Globus pallidus (tissue), 1 donor: ENCODE results near the gene SCLY.
A peak's percentile ranks its signal among the peaks of the same experiment; 100 is the strongest.
"Not testable (repeated sequence)": the region's sequence is repeated elsewhere in the genome, so short reads cannot be mapped to it uniquely, and the experiment has no call there.

Experiments
- DNase-seq: peaks from one replicate; pipeline ENCODE4 v3.0.0-alpha.2; 2015; ENCODE audit warnings: low spot score

Gene SCLY

GRCh38 chr2:238040918-238041317 is 19.9 kb upstream of the SCLY start:
- no peak for DNase-seq

GRCh38 chr2:238042090-238042489 is 18.7 kb upstream of the SCLY start:
- peak; percentile 30 for DNase-seq

GRCh38 chr2:238042849-238043584 is 17.8 kb upstream of the SCLY start:
- no peak for DNase-seq

- DNase-seq: no peak
Observed at GRCh38 chr2:238043851-238044250, 16.9 kb upstream of the SCLY start.

- DNase-seq: no peak
Observed at GRCh38 chr2:238045575-238045974, 15.2 kb upstream of the SCLY start.

- DNase-seq: no peak
Observed at GRCh38 chr2:238046725-238047270, 14.0 kb upstream of the SCLY start.

GRCh38 chr2:238053191-238053776 is 7.5 kb upstream of the SCLY start:
- no peak for DNase-seq

- DNase-seq: no peak
Observed at GRCh38 chr2:238055841-238056240, 5.0 kb upstream of the SCLY start.

- DNase-seq: not testable (repeated sequence)
Observed at GRCh38 chr2:238057696-238058575, 2.9 kb upstream of the SCLY start.

GRCh38 chr2:238059505-238059904 is 1.3 kb upstream of the SCLY start:
- no peak for DNase-seq

- no peak for DNase-seq
Observed at GRCh38 chr2:238060096-238060541, 682 bp upstream of the SCLY start.

GRCh38 chr2:238061315-238062202 is 758 bp downstream of the SCLY start:
- DNase-seq: peak; percentile 35

- DNase-seq: no peak
Observed at GRCh38 chr2:238063414-238064189, 2.8 kb downstream of the SCLY start.

- DNase-seq: no peak
Observed at GRCh38 chr2:238064376-238064775, 3.6 kb downstream of the SCLY start.

- no peak for DNase-seq
Observed at GRCh38 chr2:238065071-238065846, 4.5 kb downstream of the SCLY start.

GRCh38 chr2:238066218-238066617 is 5.4 kb downstream of the SCLY start:
- DNase-seq: no peak

GRCh38 chr2:238066718-238067117 is 5.9 kb downstream of the SCLY start:
- DNase-seq: not testable (repeated sequence)

GRCh38 chr2:238067939-238068338 is 7.1 kb downstream of the SCLY start:
- no peak for DNase-seq

GRCh38 chr2:238069021-238069709 is 8.4 kb downstream of the SCLY start:
- no peak for DNase-seq
